PC-9 (cell line): Measurements from ENCODE around the gene ZCCHC8. TPM values are rescaled to one million over a fixed set of nuclear protein-coding genes. Genes with fewer than 3 reads are reported as not detected.

Source experiments
- BruUV-seq: library from RNA; stranded (reverse); fragments of 400-500 nt; replicated peaks from 2 replicates; lab custom pipeline; 2021; lab: Mats Ljungman, UMichigan
- CTCF ChIA-PET: fragments of 300-600 bp; sonication (Branson Sonifier 250); formaldehyde crosslinking; loops from one replicate; lab custom pipeline; 2022; ENCODE audit warnings: antibody characterized with exemption; lab: Charles Lee
- POLR2A ChIA-PET: fragments of 300-600 bp; sonication (Branson Sonifier 250); formaldehyde crosslinking; loops from one replicate; lab custom pipeline; 2022; ENCODE audit warnings: antibody characterized with exemption; ENCODE audit not compliant: unreplicated experiment; lab: Charles Lee
- DNase-seq, 2 experiments: peaks; one replicate each; pipeline versions ENCODE4 v3.0.0 to v3.0.0-alpha.2; 2015 to 2022; ENCODE audit warnings: mixed read lengths in 1 of 2
- H2AFZ ChIP-seq: fragments of 200-600 bp; sonication (generic); 2 replicates; pipeline ENCODE4 v1.8.1; 2017; ENCODE audit warnings: antibody characterized with exemption
- H3F3A ChIP-seq: fragments of 200-600 bp; sonication (generic); 2 replicates; pipeline ENCODE4 v1.8.1; 2017; ENCODE audit warnings: antibody characterized with exemption, mild to moderate bottlenecking, low read depth; ENCODE audit not compliant: insufficient read depth
- H3K27ac ChIP-seq: fragments of 200-600 bp; sonication (generic); 2 replicates; pipeline ENCODE4 v1.6.1; 2016; ENCODE audit warnings: mixed run types
- H3K27me3 ChIP-seq: fragments of 200-600 bp; sonication (generic); 2 replicates; pipeline ENCODE4 v1.6.1; 2016; ENCODE audit warnings: low read depth, mixed run types; ENCODE audit not compliant: insufficient read depth
- H3K36me3 ChIP-seq: fragments of 200-600 bp; sonication (generic); 2 replicates; pipeline ENCODE4 v1.6.1; 2016; ENCODE audit warnings: low read depth, mixed run types
- H3K4me1 ChIP-seq: fragments of 200-600 bp; sonication (generic); replicated peaks from 2 replicates; pipeline ENCODE4 v1.6.1; 2016; ENCODE audit warnings: mixed run types; ENCODE audit not compliant: insufficient read depth
- H3K4me2 ChIP-seq: fragments of 200-600 bp; sonication (generic); 2 replicates; pipeline ENCODE4 v1.6.1; 2017; ENCODE audit warnings: mixed run types
- H3K4me3 ChIP-seq: fragments of 200-600 bp; sonication (generic); 2 replicates; pipeline ENCODE4 v1.6.1; 2016; ENCODE audit warnings: mixed run types
- H3K79me2 ChIP-seq: fragments of 200-600 bp; sonication (generic); 2 replicates; pipeline ENCODE4 v1.6.1; 2017; ENCODE audit warnings: low read depth, mixed run types
- H3K9me2 ChIP-seq: fragments of 200-600 bp; sonication (generic); 2 replicates; pipeline ENCODE4 v1.8.1; 2017; ENCODE audit warnings: mild to moderate bottlenecking; ENCODE audit not compliant: insufficient read depth
- H3K9me3 ChIP-seq: fragments of 200-600 bp; sonication (generic); 2 replicates; pipeline ENCODE4 v1.8.1; 2016; ENCODE audit warnings: low read depth; ENCODE audit not compliant: insufficient read depth
- H4K20me1 ChIP-seq: fragments of 200-600 bp; sonication (generic); 2 replicates; pipeline ENCODE4 v1.8.1; 2017; ENCODE audit not compliant: insufficient read depth
- CTCF ChIP-seq: fragments of 200-600 bp; sonication (generic); conservative IDR thresholded peaks from 2 replicates; pipeline ENCODE4 v1.6.1; 2017; ENCODE audit warnings: mixed run types, antibody characterized with exemption, mild to moderate bottlenecking, moderate library complexity
- EZH2 ChIP-seq: fragments of 200-600 bp; sonication (generic); IDR thresholded peaks from 2 replicates; pipeline ENCODE4 v1.8.0; 2017; ENCODE audit warnings: antibody characterized with exemption, low read depth
- intact Hi-C: fragments of 100-400 bp; cut with micrococcal nuclease; formaldehyde crosslinking; loops from one replicate; pipeline ENCODE4 v1.10.0; 2022; ENCODE audit not compliant: unreplicated experiment
- total RNA-seq: library from RNA; stranded (reverse); gene quantifications from 2 replicates; pipeline ENCODE4 v1.2.3, GENCODE V29; 2021

ZCCHC8 gene
- total RNA-seq, 1 experiment from 2014 or later, result 24.3 TPM

- intact Hi-C loops, result no loop called here
- H3K4me1 ChIP-seq, result no peaks in the 10 kb centered on the region
- TF ChIP-seq CTCF (no peak), EZH2 (no peak)
- CTCF ChIA-PET, result no interaction called here
- no peaks in the 10 kb centered on the region; the same call in 1 of the 2 replicates for H3K79me2 ChIP-seq
- no peaks in the 10 kb centered on the region for H3K9me3 ChIP-seq
- no peak overlapping the region for H3K27ac ChIP-seq
- no peak for DNase-seq
- no peak overlapping the region for H3K4me2 ChIP-seq
- POLR2A ChIA-PET, result no interaction called here
- no peak overlapping the region for H3K4me3 ChIP-seq
- H2AFZ ChIP-seq, result no peak overlapping the region
- H3K36me3 ChIP-seq, result peaks cover 36% of the 10 kb centered on the region
- H3F3A ChIP-seq, result peaks cover 11% of the 10 kb centered on the region; the same call in 1 of the 2 replicates
- 0 out of 2 replicates have a peak, but pooled peaks cover 5% of the 10 kb centered on the region for H4K20me1 ChIP-seq
- H3K27me3 ChIP-seq, result no peaks in the 10 kb centered on the region
- BruUV-seq, result no TSS peak
- no peaks in the 10 kb centered on the region for H3K9me2 ChIP-seq
Measured at GRCh38 chr12:122481861-122482260, 18.9 kb downstream of the ZCCHC8 start.

GRCh38 chr12:122480753-122481152 lies 20.0 kb downstream of the ZCCHC8 start:
- Histone ChIP-seq H3K79me2 (no peaks in the 10 kb centered on the region; the same call in 1 of the 2 replicates), H3K4me1 (no peaks in the 10 kb centered on the region), H3K9me2 (no peaks in the 10 kb centered on the region), H3K9me3 (no peaks in the 10 kb centered on the region), H3K4me3 (no peak overlapping the region), H3K27me3 (no peaks in the 10 kb centered on the region), H3F3A (peaks cover 6% of the 10 kb centered on the region; the same call in 1 of the 2 replicates), H3K36me3 (peaks cover 37% of the 10 kb centered on the region), H3K4me2 (no peak overlapping the region), H3K27ac (no peak overlapping the region), H4K20me1 (0 out of 2 replicates have a peak, but pooled peaks cover 5% of the 10 kb centered on the region), H2AFZ (no peak overlapping the region)
- CTCF ChIA-PET, result no interaction called here
- POLR2A ChIA-PET, result interaction anchor here (0.6 kb wide), 1 partner anchor 81 kb away, joined by 9 read pairs; no protein-coding TSS in a partner anchor
- intact Hi-C loops, result no loop called here
- BruUV-seq, result no TSS peak
- TF ChIP-seq EZH2 (no peak), CTCF (no peak)
- no peak for DNase-seq

DNA sequence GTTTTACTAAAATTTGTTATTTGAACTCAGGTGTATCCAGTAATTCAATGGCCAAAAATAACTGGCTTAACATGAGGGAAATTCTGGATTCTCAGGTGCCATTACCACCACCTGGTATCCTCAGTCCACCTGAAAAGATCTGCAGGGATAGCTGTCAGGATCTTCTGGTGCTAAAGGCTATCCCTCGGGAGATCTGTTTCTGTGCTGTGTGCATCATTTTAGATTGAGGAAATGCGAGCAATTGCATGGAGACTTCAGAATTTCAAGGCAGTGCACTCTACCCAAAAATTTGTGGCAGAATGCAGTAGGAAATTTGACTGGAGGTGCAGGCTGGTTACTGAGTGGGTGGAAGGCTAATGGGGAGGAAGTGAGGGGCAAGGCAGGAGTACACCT lies 26.4 kb downstream of the ZCCHC8 start:
- Histone ChIP-seq H4K20me1 (no peaks in the 10 kb centered on the region), H3K4me3 (no peak overlapping the region), H3K9me3 (no peaks in the 10 kb centered on the region), H3K27me3 (no peaks in the 10 kb centered on the region), H3F3A (peaks cover 37% of the 10 kb centered on the region), H2AFZ (no peak overlapping the region), H3K27ac (no peak overlapping the region), H3K79me2 (no peaks in the 10 kb centered on the region), H3K9me2 (no peaks in the 10 kb centered on the region), H3K4me1 (peaks cover 4% of the 10 kb centered on the region; the same call in 1 of the 2 replicates), H3K36me3 (peaks cover 13% of the 10 kb centered on the region; the same call in 1 of the 2 replicates), H3K4me2 (no peak overlapping the region)
- TF ChIP-seq EZH2, result no peak
- no peak for TF ChIP-seq CTCF
- CTCF ChIA-PET, result interaction anchor here (0.6 kb wide), 1 partner anchor 56 kb away, joined by 6 read pairs; no protein-coding TSS in a partner anchor
- intact Hi-C loops, result no loop called here
- POLR2A ChIA-PET, result interaction anchor here (0.6 kb wide), 1 partner anchor 229 kb away, joined by 4 read pairs; no protein-coding TSS in a partner anchor
- BruUV-seq, result no TSS peak
- DNase-seq, result no peak
